Measurements from ENCODE around the gene SAMD4A.

Gene SAMD4A

GRCh38 chr14:54652188-54652587, 85.3 kb downstream of the SAMD4A start:
- DNase-seq (ENCODE audit: low read depth in 3 of 3, low spot score in 1 of 3) = no peak

- no peak for DNase-seq (ENCODE audit: low read depth in 3 of 3, low spot score in 1 of 3)
These were observed 85.7 kb downstream of the SAMD4A start for GRCh38 chr14:54652605-54653052.

- no peak for DNase-seq (ENCODE audit: low read depth in 3 of 3, low spot score in 1 of 3)
These were observed 87.0 kb downstream of the SAMD4A start for GRCh38 chr14:54653712-54654469.

GRCh38 chr14:54654605-54655004, 87.7 kb downstream of the SAMD4A start:
- DNase-seq (ENCODE audit: low read depth in 3 of 3, low spot score in 1 of 3) = no peak

GRCh38 chr14:54658836-54659235, 91.9 kb downstream of the SAMD4A start:
- DNase-seq (ENCODE audit: low read depth in 3 of 3, low spot score in 1 of 3) = no peak

- DNase-seq (ENCODE audit: low read depth in 3 of 3, low spot score in 1 of 3) = no peak
These were observed 92.4 kb downstream of the SAMD4A start for GRCh38 chr14:54659365-54659764.

- DNase-seq (ENCODE audit: low read depth in 3 of 3, low spot score in 1 of 3) = no peak
These were observed 93.7 kb downstream of the SAMD4A start for GRCh38 chr14:54660604-54661111.

- DNase-seq (ENCODE audit: low read depth in 3 of 3, low spot score in 1 of 3) = no peak
These were observed 95.7 kb downstream of the SAMD4A start for GRCh38 chr14:54662491-54663133.

GRCh38 chr14:54664961-54665360, 98.0 kb downstream of the SAMD4A start:
- no peak for DNase-seq (ENCODE audit: low read depth in 3 of 3, low spot score in 1 of 3)

- no peak for DNase-seq (ENCODE audit: low read depth in 3 of 3, low spot score in 1 of 3)
These were observed 99.0 kb downstream of the SAMD4A start for GRCh38 chr14:54665946-54666345.

GRCh38 chr14:54667026-54667744, 100.3 kb downstream of the SAMD4A start:
- no peak for DNase-seq (ENCODE audit: low read depth in 3 of 3, low spot score in 1 of 3)

GRCh38 chr14:54667764-54668163, 100.8 kb downstream of the SAMD4A start:
- DNase-seq (ENCODE audit: low read depth in 3 of 3, low spot score in 1 of 3) = no peak

- DNase-seq (ENCODE audit: low read depth in 3 of 3, low spot score in 1 of 3) = no peak
These were observed 103.0 kb downstream of the SAMD4A start for GRCh38 chr14:54669721-54670561.

- DNase-seq (ENCODE audit: low read depth in 3 of 3, low spot score in 1 of 3) = no peak
These were observed 104.6 kb downstream of the SAMD4A start for GRCh38 chr14:54671537-54671936.

- DNase-seq (ENCODE audit: low read depth in 3 of 3, low spot score in 1 of 3) = no peak
These were observed 105.3 kb downstream of the SAMD4A start for GRCh38 chr14:54672181-54672580.

GRCh38 chr14:54672688-54673087, 105.8 kb downstream of the SAMD4A start:
- no peak for DNase-seq (ENCODE audit: low read depth in 3 of 3, low spot score in 1 of 3)

GRCh38 chr14:54673193-54674045, 106.5 kb downstream of the SAMD4A start:
- no peak for DNase-seq (ENCODE audit: low read depth in 3 of 3, low spot score in 1 of 3)

- DNase-seq (ENCODE audit: low read depth in 3 of 3, low spot score in 1 of 3) = no peak
These were observed 107.3 kb downstream of the SAMD4A start for GRCh38 chr14:54674046-54674741.

All from stimulated activated CD4-positive, alpha-beta T cell treated with anti-CD3 and anti-CD28 coated beads, TNF-alpha, amount 100 ng/mL, for 1 hour (primary cell).